ENCODE data around the gene FAM13C.

The FAM13C gene

DNA sequence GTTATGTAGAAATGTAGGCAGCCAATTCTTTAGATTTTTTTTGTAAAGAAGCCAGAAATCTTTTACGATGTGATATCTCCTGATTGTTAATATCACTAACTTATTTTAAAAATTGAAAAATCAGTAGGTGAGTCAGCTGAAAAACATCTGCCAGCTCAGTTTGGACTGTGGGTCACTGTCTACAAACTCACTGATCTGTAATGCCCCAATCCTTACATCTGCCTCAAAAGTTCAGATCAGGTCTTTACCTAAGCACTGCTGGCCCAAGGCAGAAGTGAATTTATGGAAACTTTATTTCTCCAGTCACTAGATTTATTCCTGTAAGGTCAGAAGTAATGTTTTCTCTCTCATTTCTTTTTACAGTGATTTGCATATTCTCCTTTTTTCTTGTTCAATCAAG is 31.0 kb upstream of the FAM13C start:
- Histone ChIP-seq H3K9ac (ENCODE audit: low read length) (no peak overlapping the region), H3K4me1 (ENCODE audit: control insufficient read depth, low read depth, low read length) (no peaks in the 10 kb centered on the region), H3K79me2 (ENCODE audit: control insufficient read depth, insufficient read depth, low read length) (no peaks in the 10 kb centered on the region), H3K56ac (ENCODE audit: low read length) (no peak overlapping the region), H3K23ac (ENCODE audit: low read length) (no peak overlapping the region), H4K5ac (ENCODE audit: low read length) (no peak overlapping the region), H3K18ac (ENCODE audit: low read length) (no peak overlapping the region), H3K4ac (ENCODE audit: low read depth, low read length) (no peak overlapping the region), H2AK5ac (ENCODE audit: low read length) (no peak overlapping the region), H3K4me3 (ENCODE audit: low read length) (no peak overlapping the region), H3K4me2 (ENCODE audit: low read length) (no peak overlapping the region), H2BK5ac (ENCODE audit: low read length) (no peak overlapping the region), H3K79me1 (ENCODE audit: low read length) (no peaks in the 10 kb centered on the region), H3K27ac (ENCODE audit: low read depth, low read length) (no peak overlapping the region), H3K27me3 (ENCODE audit: insufficient read depth, low read length, poor library complexity) (no peaks in the 10 kb centered on the region), H2BK15ac (replicated peaks; ENCODE audit: low read depth) (no peak overlapping the region), H3K36me3 (ENCODE audit: control insufficient read depth, insufficient read depth, low read length) (no peaks in the 10 kb centered on the region), H2BK120ac (ENCODE audit: low read depth, low read length) (no peak overlapping the region), H4K8ac (ENCODE audit: low read depth, low read length) (no peak overlapping the region)
- WGBS (ENCODE audit: extremely low coverage, insufficient coverage, low lambda C conversion rate) = no CpG with 5 or more reads among the region's 1 CpG
- no peak for DNase-seq

GRCh38 chr10:59391060-59391459 is 28.7 kb upstream of the FAM13C start:
- H4K8ac ChIP-seq (ENCODE audit: low read depth, low read length) = no peak overlapping the region
- no peak overlapping the region for H3K4me3 ChIP-seq (ENCODE audit: low read length)
- no peaks in the 10 kb centered on the region for H3K27me3 ChIP-seq (ENCODE audit: insufficient read depth, low read length, poor library complexity)
- H2AK5ac ChIP-seq (ENCODE audit: low read length) = no peak overlapping the region
- H3K36me3 ChIP-seq (ENCODE audit: control insufficient read depth, insufficient read depth, low read length) = no peaks in the 10 kb centered on the region
- H2BK120ac ChIP-seq (ENCODE audit: low read depth, low read length) = no peak overlapping the region
- H4K5ac ChIP-seq (ENCODE audit: low read length) = no peak overlapping the region
- H3K4ac ChIP-seq (ENCODE audit: low read depth, low read length) = no peak overlapping the region
- no peaks in the 10 kb centered on the region for H3K4me1 ChIP-seq (ENCODE audit: control insufficient read depth, low read depth, low read length)
- no CpG with 5 or more reads among the region's 2 CpGs for WGBS (ENCODE audit: extremely low coverage, insufficient coverage, low lambda C conversion rate)
- no peaks in the 10 kb centered on the region for H3K79me2 ChIP-seq (ENCODE audit: control insufficient read depth, insufficient read depth, low read length)
- H2BK15ac ChIP-seq (replicated peaks; ENCODE audit: low read depth) = no peak overlapping the region
- no peak overlapping the region for H3K56ac ChIP-seq (ENCODE audit: low read length)
- no peak for DNase-seq
- H3K18ac ChIP-seq (ENCODE audit: low read length) = no peak overlapping the region
- H2BK5ac ChIP-seq (ENCODE audit: low read length) = no peak overlapping the region
- no peak overlapping the region for H3K27ac ChIP-seq (ENCODE audit: low read depth, low read length)
- no peak overlapping the region for H3K23ac ChIP-seq (ENCODE audit: low read length)
- H3K79me1 ChIP-seq (ENCODE audit: low read length) = no peaks in the 10 kb centered on the region
- H3K9ac ChIP-seq (ENCODE audit: low read length) = no peak overlapping the region
- H3K4me2 ChIP-seq (ENCODE audit: low read length) = no peak overlapping the region

- H3K4me1 ChIP-seq (ENCODE audit: control insufficient read depth, low read depth, low read length) = no peaks in the 10 kb centered on the region
- no peaks in the 10 kb centered on the region for H3K79me2 ChIP-seq (ENCODE audit: control insufficient read depth, insufficient read depth, low read length)
- no peak overlapping the region for H3K18ac ChIP-seq (ENCODE audit: low read length)
- no peak overlapping the region for H2BK5ac ChIP-seq (ENCODE audit: low read length)
- no peak overlapping the region for H2BK15ac ChIP-seq (replicated peaks; ENCODE audit: low read depth)
- no CpG with 5 or more reads among the region's 1 CpG for WGBS (ENCODE audit: extremely low coverage, insufficient coverage, low lambda C conversion rate)
- no peak overlapping the region for H2BK120ac ChIP-seq (ENCODE audit: low read depth, low read length)
- no peaks in the 10 kb centered on the region for H3K79me1 ChIP-seq (ENCODE audit: low read length)
- H4K8ac ChIP-seq (ENCODE audit: low read depth, low read length) = no peak overlapping the region
- H3K27me3 ChIP-seq (ENCODE audit: insufficient read depth, low read length, poor library complexity) = no peaks in the 10 kb centered on the region
- H3K4me3 ChIP-seq (ENCODE audit: low read length) = no peak overlapping the region
- no peak overlapping the region for H3K56ac ChIP-seq (ENCODE audit: low read length)
- H3K4ac ChIP-seq (ENCODE audit: low read depth, low read length) = no peak overlapping the region
- H3K23ac ChIP-seq (ENCODE audit: low read length) = no peak overlapping the region
- H2AK5ac ChIP-seq (ENCODE audit: low read length) = no peak overlapping the region
- H3K36me3 ChIP-seq (ENCODE audit: control insufficient read depth, insufficient read depth, low read length) = no peaks in the 10 kb centered on the region
- no peak overlapping the region for H3K27ac ChIP-seq (ENCODE audit: low read depth, low read length)
- no peak overlapping the region for H3K9ac ChIP-seq (ENCODE audit: low read length)
- H3K4me2 ChIP-seq (ENCODE audit: low read length) = no peak overlapping the region
- DNase-seq = peak; percentile 28
- no peak overlapping the region for H4K5ac ChIP-seq (ENCODE audit: low read length)
Observed at GRCh38 chr10:59388671-59388976, 26.3 kb upstream of the FAM13C start.

GRCh38 chr10:59387951-59388670 is 25.8 kb upstream of the FAM13C start:
- no peak for DNase-seq
- Histone ChIP-seq H3K27me3 (ENCODE audit: insufficient read depth, low read length, poor library complexity) (no peaks in the 10 kb centered on the region), H3K56ac (ENCODE audit: low read length) (no peak overlapping the region), H3K18ac (ENCODE audit: low read length) (no peak overlapping the region), H3K4ac (ENCODE audit: low read depth, low read length) (no peak overlapping the region), H2BK15ac (replicated peaks; ENCODE audit: low read depth) (no peak overlapping the region), H3K79me1 (ENCODE audit: low read length) (no peaks in the 10 kb centered on the region), H4K8ac (ENCODE audit: low read depth, low read length) (no peak overlapping the region), H3K9ac (ENCODE audit: low read length) (no peak overlapping the region), H3K23ac (ENCODE audit: low read length) (no peak overlapping the region), H2BK5ac (ENCODE audit: low read length) (no peak overlapping the region), H3K79me2 (ENCODE audit: control insufficient read depth, insufficient read depth, low read length) (no peaks in the 10 kb centered on the region), H3K27ac (ENCODE audit: low read depth, low read length) (no peak overlapping the region), H2BK120ac (ENCODE audit: low read depth, low read length) (no peak overlapping the region), H2AK5ac (ENCODE audit: low read length) (no peak overlapping the region), H3K36me3 (ENCODE audit: control insufficient read depth, insufficient read depth, low read length) (no peaks in the 10 kb centered on the region), H3K4me1 (ENCODE audit: control insufficient read depth, low read depth, low read length) (no peaks in the 10 kb centered on the region), H3K4me2 (ENCODE audit: low read length) (no peak overlapping the region), H3K4me3 (ENCODE audit: low read length) (no peak overlapping the region), H4K5ac (ENCODE audit: low read length) (no peak overlapping the region)
- no CpG with 5 or more reads among the region's 3 CpGs for WGBS (ENCODE audit: extremely low coverage, insufficient coverage, low lambda C conversion rate)

DNA sequence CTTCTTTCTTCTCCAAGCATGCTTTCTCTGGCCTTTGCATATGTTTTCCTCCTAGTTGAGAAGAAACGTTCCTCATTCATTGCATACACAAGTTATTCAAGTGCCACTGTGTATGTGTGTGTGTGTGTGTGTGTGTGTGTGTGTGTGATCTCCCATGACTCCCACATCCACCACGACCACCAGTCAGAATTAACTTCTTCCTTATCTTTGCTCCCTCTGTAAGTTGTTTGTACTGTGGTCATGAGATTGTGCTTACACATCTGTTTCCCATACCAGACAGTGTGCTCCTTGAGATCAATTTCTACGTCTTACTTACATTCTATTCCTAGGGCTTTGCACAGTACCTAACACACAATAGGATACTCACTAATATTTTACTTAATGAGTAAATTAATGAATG is 22.4 kb upstream of the FAM13C start:
- Histone ChIP-seq H3K4me2 (ENCODE audit: low read length) (no peak overlapping the region), H3K79me2 (ENCODE audit: control insufficient read depth, insufficient read depth, low read length) (no peaks in the 10 kb centered on the region), H4K8ac (ENCODE audit: low read depth, low read length) (no peak overlapping the region), H3K56ac (ENCODE audit: low read length) (no peak overlapping the region), H3K4ac (ENCODE audit: low read depth, low read length) (no peak overlapping the region), H3K4me3 (ENCODE audit: low read length) (no peak overlapping the region), H3K4me1 (ENCODE audit: control insufficient read depth, low read depth, low read length) (no peaks in the 10 kb centered on the region), H3K27ac (ENCODE audit: low read depth, low read length) (no peak overlapping the region), H2AK5ac (ENCODE audit: low read length) (no peak overlapping the region), H2BK120ac (ENCODE audit: low read depth, low read length) (no peak overlapping the region), H3K18ac (ENCODE audit: low read length) (no peak overlapping the region), H3K79me1 (ENCODE audit: low read length) (no peaks in the 10 kb centered on the region), H3K27me3 (ENCODE audit: insufficient read depth, low read length, poor library complexity) (no peaks in the 10 kb centered on the region), H2BK15ac (replicated peaks; ENCODE audit: low read depth) (no peak overlapping the region), H3K9ac (ENCODE audit: low read length) (no peak overlapping the region), H3K36me3 (ENCODE audit: control insufficient read depth, insufficient read depth, low read length) (no peaks in the 10 kb centered on the region), H3K23ac (ENCODE audit: low read length) (no peak overlapping the region), H4K5ac (ENCODE audit: low read length) (no peak overlapping the region), H2BK5ac (ENCODE audit: low read length) (no peak overlapping the region)
- DNase-seq = no peak
- no CpG with 5 or more reads among the region's 3 CpGs for WGBS (ENCODE audit: extremely low coverage, insufficient coverage, low lambda C conversion rate)

- H3K4me3 ChIP-seq (ENCODE audit: low read length) = no peak overlapping the region
- no peak overlapping the region for H4K8ac ChIP-seq (ENCODE audit: low read depth, low read length)
- no peak overlapping the region for H3K23ac ChIP-seq (ENCODE audit: low read length)
- H3K27ac ChIP-seq (ENCODE audit: low read depth, low read length) = no peak overlapping the region
- no peak overlapping the region for H3K4me2 ChIP-seq (ENCODE audit: low read length)
- H2BK120ac ChIP-seq (ENCODE audit: low read depth, low read length) = no peak overlapping the region
- no peak for DNase-seq
- no peaks in the 10 kb centered on the region for H3K4me1 ChIP-seq (ENCODE audit: control insufficient read depth, low read depth, low read length)
- no peak overlapping the region for H3K4ac ChIP-seq (ENCODE audit: low read depth, low read length)
- no peaks in the 10 kb centered on the region for H3K36me3 ChIP-seq (ENCODE audit: control insufficient read depth, insufficient read depth, low read length)
- H2BK15ac ChIP-seq (replicated peaks; ENCODE audit: low read depth) = no peak overlapping the region
- H3K79me1 ChIP-seq (ENCODE audit: low read length) = no peaks in the 10 kb centered on the region
- WGBS (ENCODE audit: extremely low coverage, insufficient coverage, low lambda C conversion rate) = no CpG with 5 or more reads among the region's 3 CpGs
- no peak overlapping the region for H3K18ac ChIP-seq (ENCODE audit: low read length)
- H3K27me3 ChIP-seq (ENCODE audit: insufficient read depth, low read length, poor library complexity) = no peaks in the 10 kb centered on the region
- H2BK5ac ChIP-seq (ENCODE audit: low read length) = no peak overlapping the region
- H3K56ac ChIP-seq (ENCODE audit: low read length) = no peak overlapping the region
- no peak overlapping the region for H3K9ac ChIP-seq (ENCODE audit: low read length)
- no peak overlapping the region for H4K5ac ChIP-seq (ENCODE audit: low read length)
- H3K79me2 ChIP-seq (ENCODE audit: control insufficient read depth, insufficient read depth, low read length) = no peaks in the 10 kb centered on the region
- H2AK5ac ChIP-seq (ENCODE audit: low read length) = no peak overlapping the region
Observed at GRCh38 chr10:59383908-59384307, 21.6 kb upstream of the FAM13C start.
